Ramos (cell line): Measurements from ENCODE around the gene ASB4.

Experiments
- in situ Hi-C: fragments of 300-500 bp; cut with MboI; formaldehyde crosslinking; loops from one replicate; pipeline ENCODE4 v1.14.3; 2022; ENCODE audit warnings: low sequenced_read_pairs; ENCODE audit not compliant: unreplicated experiment

Gene ASB4

DNA sequence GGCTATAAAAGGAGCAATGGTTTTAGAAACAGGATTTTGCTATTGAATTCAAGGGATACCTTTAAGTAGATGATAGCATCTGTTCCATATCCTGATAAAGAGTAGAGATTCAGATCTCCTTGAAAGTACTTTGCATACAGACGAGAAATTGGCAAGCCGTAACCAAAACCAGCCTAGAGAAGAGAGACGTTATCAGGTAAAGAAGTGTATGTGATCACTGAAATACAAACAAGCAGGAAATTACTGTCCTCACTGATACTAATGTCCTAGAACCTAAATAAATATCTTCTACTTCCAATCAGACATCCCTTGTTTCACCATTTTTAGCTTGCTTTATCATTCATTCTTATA, 101.2 kb downstream of the ASB4 start:
- in situ Hi-C loops, result no loop called here

DNA sequence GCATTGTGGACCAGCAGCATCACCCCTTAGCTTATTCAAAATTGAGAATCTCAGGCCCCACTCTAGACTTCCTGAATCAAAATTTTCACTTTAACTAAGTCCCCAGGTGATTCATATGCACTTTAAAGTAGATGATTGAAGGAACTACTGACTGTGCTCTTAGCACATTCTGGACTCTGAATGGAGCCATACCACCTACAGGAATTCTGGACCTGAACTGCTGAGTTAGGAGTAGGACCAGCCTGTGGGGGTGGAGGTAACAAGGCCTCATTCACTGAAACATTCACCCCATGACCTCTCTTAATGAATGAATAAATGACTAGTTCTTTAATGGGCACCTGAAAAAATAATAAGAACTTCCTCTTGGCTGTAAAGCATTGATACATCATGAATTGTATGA, 103.3 kb downstream of the ASB4 start:
- in situ Hi-C loops, result no loop called here

DNA sequence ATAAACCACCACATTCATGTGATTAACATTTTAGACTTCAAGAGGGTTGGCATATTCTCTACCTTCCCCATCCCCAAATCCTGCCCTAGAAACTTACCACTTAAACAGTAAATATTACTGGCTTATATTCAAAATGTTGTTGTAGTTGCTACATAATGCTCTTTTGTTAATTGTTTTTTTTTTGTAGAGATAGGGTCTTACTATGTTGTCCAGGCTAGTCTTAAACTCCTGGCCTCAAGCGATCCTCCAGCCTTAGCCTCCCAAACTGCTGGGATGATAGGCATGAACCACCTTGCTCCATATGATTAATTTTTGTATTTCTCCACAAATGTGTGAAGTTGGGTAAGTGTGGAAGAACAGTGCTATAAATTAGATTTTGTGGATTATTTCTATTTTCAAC, 104.0 kb downstream of the ASB4 start:
- in situ Hi-C loops, result no loop called here
